ENCODE data around the gene TMEM129. TPM values are rescaled to one million over a fixed set of nuclear protein-coding genes. Genes with fewer than 3 reads are reported as not detected.

TMEM129 gene
- polyA plus RNA-seq, 4 donors, result 38.6 to 53.8 (median 40.3) TPM

- DNase-seq (ENCODE audit: low read depth in 4 of 4, low spot score in 3 of 4), result no peak
Measured at GRCh38 chr4:1758306-1759121, 37.4 kb upstream of the TMEM129 start.

GRCh38 chr4:1757836-1758235 lies 36.7 kb upstream of the TMEM129 start:
- no peak for DNase-seq (ENCODE audit: low read depth in 4 of 4, low spot score in 3 of 4)

GRCh38 chr4:1756893-1757779 lies 36.0 kb upstream of the TMEM129 start:
- DNase-seq (ENCODE audit: low read depth in 4 of 4, low spot score in 3 of 4), result no peak

- no peak for DNase-seq (ENCODE audit: low read depth in 4 of 4, low spot score in 3 of 4)
Measured at GRCh38 chr4:1756079-1756478, 35.0 kb upstream of the TMEM129 start.

GRCh38 chr4:1755297-1755696 lies 34.2 kb upstream of the TMEM129 start:
- DNase-seq (ENCODE audit: low read depth in 4 of 4, low spot score in 3 of 4), result no peak

- DNase-seq (ENCODE audit: low read depth in 4 of 4, low spot score in 3 of 4), result no peak
Measured at GRCh38 chr4:1754336-1754735, 33.2 kb upstream of the TMEM129 start.

- DNase-seq (ENCODE audit: low read depth in 4 of 4, low spot score in 3 of 4), result no peak
Measured at GRCh38 chr4:1753697-1754311, 32.7 kb upstream of the TMEM129 start.

- no peak for DNase-seq (ENCODE audit: low read depth in 4 of 4, low spot score in 3 of 4)
Measured at GRCh38 chr4:1753294-1753696, 32.2 kb upstream of the TMEM129 start.

- DNase-seq (ENCODE audit: low read depth in 4 of 4, low spot score in 3 of 4), result no peak
Measured at GRCh38 chr4:1752284-1753041, 31.3 kb upstream of the TMEM129 start.

GRCh38 chr4:1751919-1752283 lies 30.8 kb upstream of the TMEM129 start:
- DNase-seq (ENCODE audit: low read depth in 4 of 4, low spot score in 3 of 4), result no peak

GRCh38 chr4:1751155-1751918 lies 30.2 kb upstream of the TMEM129 start:
- DNase-seq (ENCODE audit: low read depth in 4 of 4, low spot score in 3 of 4), result no peak

GRCh38 chr4:1750381-1751154 lies 29.4 kb upstream of the TMEM129 start:
- no peak for DNase-seq (ENCODE audit: low read depth in 4 of 4, low spot score in 3 of 4)

- DNase-seq (ENCODE audit: low read depth in 4 of 4, low spot score in 3 of 4), result no peak
Measured at GRCh38 chr4:1749826-1750225, 28.7 kb upstream of the TMEM129 start.

- no peak for DNase-seq (ENCODE audit: low read depth in 4 of 4, low spot score in 3 of 4)
Measured at GRCh38 chr4:1749370-1749769, 28.2 kb upstream of the TMEM129 start.

GRCh38 chr4:1748465-1748995 lies 27.4 kb upstream of the TMEM129 start:
- peak in 1 of 4 donors; percentile 75 for DNase-seq (ENCODE audit: low read depth in 4 of 4, low spot score in 3 of 4)

- no peak for DNase-seq (ENCODE audit: low read depth in 4 of 4, low spot score in 3 of 4)
Measured at GRCh38 chr4:1747603-1747967, 26.5 kb upstream of the TMEM129 start.

GRCh38 chr4:1746919-1747602 lies 25.9 kb upstream of the TMEM129 start:
- no peak for DNase-seq (ENCODE audit: low read depth in 4 of 4, low spot score in 3 of 4)

- DNase-seq (ENCODE audit: low read depth in 4 of 4, low spot score in 3 of 4), result no peak
Measured at GRCh38 chr4:1746265-1746691, 25.2 kb upstream of the TMEM129 start.
